GM23338 (cell line): ENCODE data around the gene PRKCI. TPM values are rescaled to one million over a fixed set of nuclear protein-coding genes. Genes with fewer than 3 reads are reported as not detected.

Source experiments
- ATAC-seq: fragments of 200-7000 bp; cut with Tn5 transposase; 3 replicates; pipeline ENCODE4 v1.9.1; 2020
- DNase-seq: peaks from one replicate; pipeline ENCODE4 v3.0.0-alpha.2; 2015; ENCODE audit warnings: low spot score
- H2AFZ ChIP-seq: fragments of 200-600 bp; sonication (generic); 2 replicates; pipeline ENCODE4 v1.8.0; 2016; ENCODE audit warnings: antibody characterized with exemption, mild to moderate bottlenecking, moderate library complexity
- H3F3A ChIP-seq: fragments of 200-600 bp; sonication (generic); replicated peaks from 2 replicates; pipeline ENCODE4 v1.8.0; 2017; ENCODE audit warnings: antibody characterized with exemption, mixed run types, low read depth
- H3K27ac ChIP-seq: fragments of 200-600 bp; sonication (generic); 2 replicates; pipeline ENCODE4 v1.6.1; 2016; ENCODE audit warnings: low read depth
- H3K27me3 ChIP-seq: fragments of 200-600 bp; sonication (generic); 2 replicates; pipeline ENCODE4 v1.8.0; 2016; ENCODE audit warnings: mild to moderate bottlenecking, mixed run types, moderate library complexity; ENCODE audit not compliant: insufficient read depth
- H3K36me3 ChIP-seq: fragments of 200-600 bp; sonication (generic); 2 replicates; pipeline ENCODE4 v1.8.0; 2016; ENCODE audit warnings: mild to moderate bottlenecking; ENCODE audit not compliant: insufficient read depth
- H3K4me1 ChIP-seq: fragments of 200-600 bp; sonication (generic); 2 replicates; pipeline ENCODE4 v1.8.0; 2016; ENCODE audit warnings: mild to moderate bottlenecking, moderate library complexity; ENCODE audit not compliant: insufficient read depth
- H3K4me2 ChIP-seq: fragments of 200-600 bp; sonication (generic); 2 replicates; pipeline ENCODE4 v1.7.1; 2017; ENCODE audit warnings: mixed run types
- H3K4me3 ChIP-seq: fragments of 200-600 bp; sonication (generic); 2 replicates; pipeline ENCODE4 v1.6.1; 2016; ENCODE audit warnings: mixed run types
- H3K79me2 ChIP-seq: fragments of 200-600 bp; sonication (generic); replicated peaks from 2 replicates; pipeline ENCODE4 v1.8.0; 2017; ENCODE audit warnings: mild to moderate bottlenecking; ENCODE audit not compliant: insufficient read depth
- H3K9me2 ChIP-seq: fragments of 200-600 bp; sonication (generic); 2 replicates; pipeline ENCODE4 v1.8.0; 2017; ENCODE audit not compliant: insufficient read depth
- H4K20me1 ChIP-seq: fragments of 200-600 bp; sonication (generic); replicated peaks from 2 replicates; pipeline ENCODE4 v1.8.0; 2017; ENCODE audit warnings: mild to moderate bottlenecking; ENCODE audit not compliant: insufficient read depth
- H3K27ac Mint-ChIP-seq: 2 replicates; pipeline ENCODE4 v1.8.0; 2020; ENCODE audit warnings: inconsistent platforms, mild to moderate bottlenecking, moderate library complexity, mixed read lengths
- H3K27me3 Mint-ChIP-seq: 3 replicates; pipeline ENCODE4 v1.8.0; 2022; ENCODE audit warnings: low read depth, mild to moderate bottlenecking, moderate library complexity, mixed read lengths, inconsistent platforms; ENCODE audit not compliant: insufficient read depth, poor library complexity
- H3K36me3 Mint-ChIP-seq: 3 replicates; pipeline ENCODE4 v1.8.0; 2021; ENCODE audit warnings: low read depth, mild to moderate bottlenecking, inconsistent platforms, moderate library complexity, mixed read lengths
- H3K4me1 Mint-ChIP-seq: 3 replicates; pipeline ENCODE4 v1.8.0; 2020; ENCODE audit warnings: mild to moderate bottlenecking, inconsistent platforms, mixed read lengths
- H3K4me3 Mint-ChIP-seq: 3 replicates; pipeline ENCODE4 v1.8.0; 2021; ENCODE audit warnings: moderate library complexity, mild to moderate bottlenecking, inconsistent platforms, mixed read lengths
- H3K9me3 Mint-ChIP-seq: 3 replicates; pipeline ENCODE4 v1.8.0; 2020; ENCODE audit warnings: moderate library complexity, mild to moderate bottlenecking, inconsistent platforms, mixed read lengths
- CREB1 ChIP-seq: fragments of 250-450 bp; sonication (Bioruptor Pico); IDR thresholded peaks from 2 replicates; pipeline ENCODE4 v1.5.0; 2020; ENCODE audit warnings: low read depth, mild to moderate bottlenecking, moderate library complexity
- ETS1 ChIP-seq: IDR thresholded peaks from 2 replicates; pipeline ENCODE4 v1.6.1; 2016; ENCODE audit warnings: antibody characterized with exemption
- EZH2 ChIP-seq: fragments of 200-600 bp; sonication (generic); IDR thresholded peaks from one replicate; pipeline ENCODE4 v1.8.0; 2017; ENCODE audit warnings: antibody characterized with exemption, mild to moderate bottlenecking, low read depth; ENCODE audit not compliant: unreplicated experiment
- JUNB ChIP-seq: IDR thresholded peaks from one replicate; pipeline ENCODE4 v1.6.1; 2016; ENCODE audit warnings: antibody characterized with exemption; ENCODE audit not compliant: unreplicated experiment
- NANOG ChIP-seq: IDR thresholded peaks from 2 replicates; pipeline ENCODE4 v1.6.1; 2016; ENCODE audit warnings: antibody characterized with exemption, borderline replicate concordance
- REST ChIP-seq: IDR thresholded peaks from one replicate; pipeline ENCODE4 v1.6.1; 2018; ENCODE audit warnings: antibody characterized with exemption; ENCODE audit not compliant: unreplicated experiment
- STAT1 ChIP-seq: IDR thresholded peaks from one replicate; pipeline ENCODE4 v1.6.1; 2016; ENCODE audit warnings: antibody characterized with exemption; ENCODE audit not compliant: unreplicated experiment
- ZNF114 ChIP-seq: fragments of 250-450 bp; sonication (Bioruptor Pico); IDR thresholded peaks from 2 replicates; pipeline ENCODE4 v1.5.0; 2020; ENCODE audit warnings: mild to moderate bottlenecking, moderate library complexity
- polyA plus RNA-seq: library from polyadenylated mRNA; unstranded; fragments of >200 nt; fragmentation: Nextera tagmentation; extraction: Ambion mirVana; gene quantifications from 2 replicates; pipeline ENCODE4 v1.2.1, GENCODE V29; 2016
- total RNA-seq: library from RNA; depleted of rRNA; stranded (reverse); fragments of >200 nt; shearing (Covaris generic); gene quantifications from 2 replicates; pipeline ENCODE4 v1.2.3, GENCODE V29; 2014
- TF ChIP-seq, protein P1 (sequence below): fragments of 250-450 bp; sonication (Bioruptor Pico); IDR thresholded peaks from 2 replicates; pipeline ENCODE4 v1.5.0; 2020; ENCODE audit warnings: mild to moderate bottlenecking, moderate library complexity

PRKCI gene
- total and polyA plus RNA-seq, 2 experiments from 2014 or later, result 58.0 to 119 TPM

DNA sequence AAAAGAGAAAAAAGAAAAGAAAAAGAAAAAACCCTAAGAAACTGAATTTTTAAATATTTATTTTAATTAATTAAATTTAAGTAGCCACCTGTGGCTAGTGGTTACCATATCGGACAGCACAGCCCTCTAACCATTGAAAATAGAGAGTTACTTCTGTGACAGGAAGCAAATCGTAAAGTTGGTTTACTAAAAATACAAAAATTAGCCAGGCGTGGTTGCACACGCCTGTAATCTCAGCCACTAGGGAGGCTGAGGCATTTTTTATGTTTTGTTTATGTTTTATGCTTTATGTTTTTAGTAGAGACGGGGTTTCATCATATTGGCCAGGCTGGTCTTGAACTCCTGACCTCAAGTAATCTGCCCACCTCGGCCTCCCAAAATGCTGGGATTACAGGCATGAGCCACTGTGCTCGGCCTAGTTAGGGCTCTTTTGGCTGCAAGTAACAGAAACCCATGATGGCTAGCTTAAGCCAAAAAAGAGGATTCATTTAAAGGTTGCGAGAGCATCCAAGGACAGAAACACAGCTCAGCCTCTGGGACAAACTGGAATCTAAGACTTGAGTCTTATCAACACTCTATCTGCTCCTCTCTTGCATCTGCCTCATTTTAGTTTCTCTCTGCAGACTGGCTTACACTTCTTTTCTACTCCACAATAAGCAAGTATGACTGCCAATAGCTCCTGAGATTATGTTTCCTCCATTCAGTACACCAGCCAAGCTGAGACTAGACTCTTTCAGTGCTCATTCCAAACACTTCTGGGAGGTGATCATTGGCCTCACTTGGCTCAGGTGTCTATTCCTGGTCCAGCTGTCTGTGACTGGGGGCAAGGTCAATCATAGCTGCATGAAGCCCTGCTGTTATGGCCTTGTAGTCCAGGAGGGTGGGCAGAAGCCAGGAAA lies 128.5 kb downstream of the PRKCI start:
- H3K9me2 ChIP-seq, result no peaks in the 10 kb centered on the region
- no peak overlapping the region for H3K4me3 Mint-ChIP-seq
- no peak overlapping the region for H3K27ac ChIP-seq
- peaks cover 36% of the 10 kb centered on the region for H3K4me1 Mint-ChIP-seq
- H3K27me3 ChIP-seq, result no peaks in the 10 kb centered on the region
- no peaks in the 10 kb centered on the region for H3K36me3 Mint-ChIP-seq
- DNase-seq, result no peak
- no peaks in the 10 kb centered on the region for H3K9me3 Mint-ChIP-seq
- no peak overlapping the region for H3K27ac Mint-ChIP-seq
- H3F3A ChIP-seq, result 0 out of 2 replicates have a peak, but pooled peaks cover 16% of the 10 kb centered on the region
- H3K27me3 Mint-ChIP-seq, result peaks cover 2% of the 10 kb centered on the region
- no peak for ATAC-seq
- no peak overlapping the region for H3K4me3 ChIP-seq
- H4K20me1 ChIP-seq, result no peaks in the 10 kb centered on the region
- H3K4me2 ChIP-seq, result no peak overlapping the region
- H3K36me3 ChIP-seq, result no peaks in the 10 kb centered on the region
- H3K79me2 ChIP-seq, result no peaks in the 10 kb centered on the region
- peak overlapping the region; percentile 69; the same call in 1 of the 2 replicates for H2AFZ ChIP-seq
- H3K4me1 ChIP-seq, result peaks cover 36% of the 10 kb centered on the region
- TF ChIP-seq ZNF114 (CRISPR knock-in tag), result no peak
- TF ChIP-seq REST, result no peak

DNA sequence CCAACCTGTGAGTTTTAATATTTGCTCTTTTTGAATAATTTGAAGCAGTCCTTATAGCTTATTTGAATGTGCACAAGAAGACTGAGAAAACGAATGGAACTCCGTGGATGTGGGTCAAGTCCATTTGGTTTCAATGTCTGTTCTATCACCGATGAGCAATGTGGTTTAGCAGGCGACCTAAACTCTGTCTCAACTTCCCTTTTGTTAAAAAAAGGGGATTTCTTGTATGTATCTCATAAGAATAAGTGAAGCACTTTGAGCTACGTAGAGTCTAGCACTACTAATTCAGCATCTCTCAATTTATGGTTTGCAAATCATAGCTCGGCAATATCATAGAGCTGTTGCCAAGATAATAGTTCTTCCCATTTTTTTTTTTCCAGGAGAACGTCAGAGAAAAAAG lies 130.7 kb downstream of the PRKCI start:
- DNase-seq (no peak), ATAC-seq (no peak)
- H3K4me3 ChIP-seq, result no peak overlapping the region
- no peaks in the 10 kb centered on the region for H3K27me3 ChIP-seq
- H3K9me2 ChIP-seq, result no peaks in the 10 kb centered on the region
- H3K27ac Mint-ChIP-seq, result no peak overlapping the region
- peaks cover 39% of the 10 kb centered on the region for H3K4me1 Mint-ChIP-seq
- TF ChIP-seq STAT1 (no peak), ETS1 (no peak), JUNB (no peak), CREB1 (CRISPR knock-in tag) (no peak), EZH2 (no peak), ZNF114 (CRISPR knock-in tag) (no peak), NANOG (no peak)
- TF ChIP-seq, protein P1, sequence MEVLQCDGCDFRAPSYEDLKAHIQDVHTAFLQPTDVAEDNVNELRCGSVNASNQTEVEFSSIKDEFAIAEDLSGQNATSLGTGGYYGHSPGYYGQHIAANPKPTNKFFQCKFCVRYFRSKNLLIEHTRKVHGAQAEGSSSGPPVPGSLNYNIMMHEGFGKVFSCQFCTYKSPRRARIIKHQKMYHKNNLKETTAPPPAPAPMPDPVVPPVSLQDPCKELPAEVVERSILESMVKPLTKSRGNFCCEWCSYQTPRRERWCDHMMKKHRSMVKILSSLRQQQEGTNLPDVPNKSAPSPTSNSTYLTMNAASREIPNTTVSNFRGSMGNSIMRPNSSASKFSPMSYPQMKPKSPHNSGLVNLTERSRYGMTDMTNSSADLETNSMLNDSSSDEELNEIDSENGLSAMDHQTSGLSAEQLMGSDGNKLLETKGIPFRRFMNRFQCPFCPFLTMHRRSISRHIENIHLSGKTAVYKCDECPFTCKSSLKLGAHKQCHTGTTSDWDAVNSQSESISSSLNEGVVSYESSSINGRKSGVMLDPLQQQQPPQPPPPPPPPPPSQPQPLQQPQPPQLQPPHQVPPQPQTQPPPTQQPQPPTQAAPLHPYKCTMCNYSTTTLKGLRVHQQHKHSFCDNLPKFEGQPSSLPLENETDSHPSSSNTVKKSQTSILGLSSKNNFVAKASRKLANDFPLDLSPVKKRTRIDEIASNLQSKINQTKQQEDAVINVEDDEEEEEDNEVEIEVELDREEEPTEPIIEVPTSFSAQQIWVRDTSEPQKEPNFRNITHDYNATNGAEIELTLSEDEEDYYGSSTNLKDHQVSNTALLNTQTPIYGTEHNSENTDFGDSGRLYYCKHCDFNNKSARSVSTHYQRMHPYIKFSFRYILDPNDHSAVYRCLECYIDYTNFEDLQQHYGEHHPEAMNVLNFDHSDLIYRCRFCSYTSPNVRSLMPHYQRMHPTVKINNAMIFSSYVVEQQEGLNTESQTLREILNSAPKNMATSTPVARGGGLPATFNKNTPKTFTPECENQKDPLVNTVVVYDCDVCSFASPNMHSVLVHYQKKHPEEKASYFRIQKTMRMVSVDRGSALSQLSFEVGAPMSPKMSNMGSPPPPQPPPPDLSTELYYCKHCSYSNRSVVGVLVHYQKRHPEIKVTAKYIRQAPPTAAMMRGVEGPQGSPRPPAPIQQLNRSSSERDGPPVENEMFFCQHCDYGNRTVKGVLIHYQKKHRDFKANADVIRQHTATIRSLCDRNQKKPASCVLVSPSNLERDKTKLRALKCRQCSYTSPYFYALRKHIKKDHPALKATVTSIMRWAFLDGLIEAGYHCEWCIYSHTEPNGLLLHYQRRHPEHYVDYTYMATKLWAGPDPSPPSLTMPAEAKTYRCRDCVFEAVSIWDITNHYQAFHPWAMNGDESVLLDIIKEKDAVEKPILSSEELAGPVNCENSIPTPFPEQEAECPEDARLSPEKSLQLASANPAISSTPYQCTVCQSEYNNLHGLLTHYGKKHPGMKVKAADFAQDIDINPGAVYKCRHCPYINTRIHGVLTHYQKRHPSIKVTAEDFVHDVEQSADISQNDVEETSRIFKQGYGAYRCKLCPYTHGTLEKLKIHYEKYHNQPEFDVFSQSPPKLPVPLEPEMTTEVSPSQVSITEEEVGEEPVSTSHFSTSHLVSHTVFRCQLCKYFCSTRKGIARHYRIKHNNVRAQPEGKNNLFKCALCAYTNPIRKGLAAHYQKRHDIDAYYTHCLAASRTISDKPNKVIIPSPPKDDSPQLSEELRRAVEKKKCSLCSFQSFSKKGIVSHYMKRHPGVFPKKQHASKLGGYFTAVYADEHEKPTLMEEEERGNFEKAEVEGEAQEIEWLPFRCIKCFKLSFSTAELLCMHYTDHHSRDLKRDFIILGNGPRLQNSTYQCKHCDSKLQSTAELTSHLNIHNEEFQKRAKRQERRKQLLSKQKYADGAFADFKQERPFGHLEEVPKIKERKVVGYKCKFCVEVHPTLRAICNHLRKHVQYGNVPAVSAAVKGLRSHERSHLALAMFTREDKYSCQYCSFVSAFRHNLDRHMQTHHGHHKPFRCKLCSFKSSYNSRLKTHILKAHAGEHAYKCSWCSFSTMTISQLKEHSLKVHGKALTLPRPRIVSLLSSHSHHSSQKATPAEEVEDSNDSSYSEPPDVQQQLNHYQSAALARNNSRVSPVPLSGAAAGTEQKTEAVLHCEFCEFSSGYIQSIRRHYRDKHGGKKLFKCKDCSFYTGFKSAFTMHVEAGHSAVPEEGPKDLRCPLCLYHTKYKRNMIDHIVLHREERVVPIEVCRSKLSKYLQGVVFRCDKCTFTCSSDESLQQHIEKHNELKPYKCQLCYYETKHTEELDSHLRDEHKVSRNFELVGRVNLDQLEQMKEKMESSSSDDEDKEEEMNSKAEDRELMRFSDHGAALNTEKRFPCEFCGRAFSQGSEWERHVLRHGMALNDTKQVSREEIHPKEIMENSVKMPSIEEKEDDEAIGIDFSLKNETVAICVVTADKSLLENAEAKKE (CRISPR knock-in tag), result no peak
- peaks cover 7% of the 10 kb centered on the region for H3K27me3 Mint-ChIP-seq
- H3F3A ChIP-seq, result peaks cover 17% of the 10 kb centered on the region
- H3K4me1 ChIP-seq, result peaks cover 34% of the 10 kb centered on the region
- H3K4me2 ChIP-seq, result no peak overlapping the region
- no peaks in the 10 kb centered on the region for H3K36me3 ChIP-seq
- no peaks in the 10 kb centered on the region for H3K36me3 Mint-ChIP-seq
- H2AFZ ChIP-seq, result no peak overlapping the region
- H3K79me2 ChIP-seq, result peaks cover 4% of the 10 kb centered on the region
- H4K20me1 ChIP-seq, result no peaks in the 10 kb centered on the region
- H3K4me3 Mint-ChIP-seq, result no peak overlapping the region
- peak overlapping the region; percentile 99; the same call in 1 of the 2 replicates for H3K27ac ChIP-seq
- no peaks in the 10 kb centered on the region for H3K9me3 Mint-ChIP-seq
